ENCODE results near the gene MTMR3.
"Not testable (repeated sequence)": the region's sequence is repeated elsewhere in the genome, so short reads cannot be mapped to it uniquely, and the experiment has no call there.

MTMR3 gene

DNA sequence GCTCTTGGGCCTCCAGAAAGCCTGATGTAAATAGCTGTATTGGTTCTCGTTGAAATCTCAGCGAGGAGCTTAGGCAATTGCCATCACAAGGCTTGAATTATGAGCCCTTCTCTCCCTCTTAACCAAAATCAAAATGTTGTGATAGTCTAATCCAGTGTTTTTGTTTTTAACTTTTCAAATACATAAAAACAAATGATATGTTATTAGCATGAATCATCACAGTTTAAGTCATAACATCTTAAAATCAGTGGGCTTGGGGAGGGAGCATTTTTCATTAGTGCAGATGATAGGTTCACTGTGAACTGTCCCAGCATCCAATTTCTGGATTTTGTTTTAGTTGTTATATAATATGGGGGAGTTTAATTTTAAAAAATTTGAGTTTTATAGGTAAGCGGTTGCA is 148.4 kb downstream of the MTMR3 start:
- no peak for DNase-seq

DNA sequence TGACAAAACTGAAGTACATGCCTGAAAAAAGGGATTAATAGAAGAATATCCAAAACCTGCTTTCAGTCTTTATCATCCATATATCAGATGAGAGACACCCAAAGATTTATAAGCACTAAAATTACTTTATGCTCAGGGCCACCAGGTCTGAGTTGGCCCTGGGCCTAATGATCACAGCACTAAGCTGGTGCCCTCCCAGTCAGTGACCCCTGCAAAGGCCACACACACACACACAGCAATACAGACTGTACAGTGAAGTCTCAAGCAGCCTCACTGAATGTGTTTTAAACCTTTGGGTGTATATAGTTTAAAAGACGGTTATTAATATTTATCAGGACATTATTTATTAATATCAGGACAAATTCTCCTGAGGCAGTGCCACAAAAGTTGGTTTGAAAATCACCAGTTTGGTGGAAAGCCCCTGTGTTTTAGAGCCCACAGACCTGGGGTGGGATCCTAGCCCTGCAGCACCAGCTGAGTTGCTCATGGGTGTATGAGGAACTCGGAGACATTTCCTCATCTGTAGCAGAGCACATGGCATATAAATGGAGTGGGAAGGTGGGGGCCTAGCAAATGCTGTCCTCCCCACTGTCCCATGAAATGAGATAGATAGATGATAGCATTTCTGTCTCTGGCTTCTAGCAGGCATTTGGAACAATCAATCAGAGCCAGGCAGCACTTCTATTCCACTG is 148.9 kb downstream of the MTMR3 start:
- no peak for DNase-seq

DNA sequence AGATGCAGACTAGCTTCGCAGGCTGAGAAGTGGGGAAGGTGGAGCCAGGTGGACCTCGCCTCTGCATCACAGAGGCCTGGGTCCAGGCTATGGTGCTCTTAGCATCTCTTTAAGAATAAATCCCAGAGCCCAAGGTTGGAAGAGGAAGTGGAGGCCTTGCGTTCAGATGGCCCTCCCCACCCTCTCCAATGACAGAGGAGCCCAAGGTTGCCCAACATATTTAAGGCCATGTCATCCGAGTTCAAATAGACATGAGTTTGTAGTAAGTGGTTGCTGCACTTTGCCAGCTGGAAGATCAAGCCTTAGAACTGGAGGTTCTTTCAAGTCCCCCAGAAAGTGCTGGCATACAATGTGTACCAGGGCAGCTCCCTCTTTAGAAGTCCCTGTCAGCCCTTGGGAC is 150.2 kb downstream of the MTMR3 start:
- DNase-seq: no peak

DNA sequence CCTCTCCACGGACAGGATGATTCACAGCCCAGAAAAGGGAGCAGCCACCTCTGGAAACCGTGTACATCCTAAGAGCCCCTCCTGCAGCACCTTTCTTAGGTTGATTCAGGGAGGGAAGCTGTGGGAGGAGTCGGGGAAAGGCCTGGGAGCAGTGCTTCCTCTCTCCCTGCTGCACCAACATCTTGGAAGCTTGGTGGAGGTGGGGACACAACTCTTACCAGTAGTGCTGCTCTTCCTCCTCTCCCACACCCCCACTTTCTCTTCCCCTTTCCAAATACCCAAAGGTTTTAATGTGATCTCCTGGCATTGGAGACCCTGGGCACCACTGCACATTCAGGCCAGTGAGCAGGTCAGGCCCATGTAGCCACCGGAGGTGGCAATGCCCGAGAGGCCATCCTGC is 150.9 kb downstream of the MTMR3 start:
- DNase-seq: no peak

DNA sequence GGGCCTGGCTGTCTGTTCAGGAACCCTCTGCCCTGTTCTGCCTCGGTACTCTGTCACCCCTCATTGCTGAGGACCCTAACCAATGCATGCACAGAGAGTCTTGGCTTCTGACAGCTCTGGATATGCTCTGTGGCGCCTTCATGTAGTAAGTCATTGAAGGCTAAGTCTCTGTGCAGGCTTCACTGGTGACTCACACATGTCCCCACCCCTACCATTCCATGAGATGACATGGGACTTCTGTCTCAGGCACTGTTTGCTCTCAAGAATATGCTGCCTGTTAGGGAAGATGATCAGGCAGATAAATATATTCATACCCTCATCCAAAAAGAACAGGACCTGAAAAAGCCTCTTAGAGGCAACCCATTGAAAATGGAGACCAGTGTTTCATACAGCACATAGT is 153.7 kb downstream of the MTMR3 start:
- DNase-seq: no peak

DNA sequence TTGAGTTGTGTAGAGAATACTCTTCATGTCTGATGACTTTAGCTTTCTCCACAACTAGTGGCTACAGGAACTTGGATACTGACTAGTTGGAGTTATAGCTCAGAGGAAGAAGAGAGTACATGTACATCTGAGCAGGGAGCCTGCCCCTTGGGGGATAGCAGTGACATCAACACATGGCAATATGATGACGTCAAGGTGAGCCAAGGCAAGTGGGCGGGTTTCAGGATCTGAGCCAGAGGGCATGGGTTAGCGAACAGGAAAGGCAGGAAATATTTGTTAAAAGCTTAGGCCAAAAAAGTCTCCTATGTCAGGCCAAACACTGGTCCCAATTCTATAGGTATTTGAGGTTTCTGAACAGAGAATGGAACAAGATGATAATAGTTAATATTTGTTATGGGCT is 155.2 kb downstream of the MTMR3 start:
- no peak for DNase-seq

DNA sequence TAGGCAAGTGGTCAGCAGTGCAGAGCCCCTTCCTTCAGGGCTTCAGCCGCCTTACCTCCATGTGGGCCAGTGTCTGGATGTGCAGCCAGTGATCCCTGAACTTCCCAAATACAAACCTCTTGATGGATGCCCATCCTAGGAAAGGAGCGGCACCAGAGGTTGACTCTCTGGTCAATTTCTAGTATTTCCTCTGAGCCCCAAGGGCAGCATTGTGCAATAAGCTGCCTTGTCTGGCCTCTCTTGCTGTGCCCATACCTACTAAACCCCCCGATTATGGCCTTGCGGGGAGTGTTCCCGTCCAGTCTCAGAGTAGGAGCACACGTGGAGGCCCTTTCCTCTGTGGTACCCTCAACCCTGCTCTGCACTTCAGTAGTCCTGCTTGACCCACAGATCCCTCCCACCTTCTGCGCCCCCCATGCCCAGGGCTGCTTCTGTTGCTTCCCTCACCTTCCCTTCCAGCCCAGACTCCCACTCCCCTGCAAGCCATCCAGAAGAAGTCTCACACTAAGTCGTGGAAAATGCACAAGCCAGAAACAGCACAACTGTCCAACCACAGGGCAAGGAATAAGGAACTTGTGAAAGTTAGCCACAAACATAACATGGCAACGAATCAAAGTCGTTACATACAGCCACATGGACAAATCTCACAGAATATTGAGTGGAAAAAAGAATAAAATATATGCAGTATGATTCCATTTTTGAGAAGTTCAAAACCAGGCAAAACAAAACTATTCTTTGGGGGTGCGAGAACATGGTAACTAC is 157.7 kb downstream of the MTMR3 start:
- no peak for DNase-seq

DNA sequence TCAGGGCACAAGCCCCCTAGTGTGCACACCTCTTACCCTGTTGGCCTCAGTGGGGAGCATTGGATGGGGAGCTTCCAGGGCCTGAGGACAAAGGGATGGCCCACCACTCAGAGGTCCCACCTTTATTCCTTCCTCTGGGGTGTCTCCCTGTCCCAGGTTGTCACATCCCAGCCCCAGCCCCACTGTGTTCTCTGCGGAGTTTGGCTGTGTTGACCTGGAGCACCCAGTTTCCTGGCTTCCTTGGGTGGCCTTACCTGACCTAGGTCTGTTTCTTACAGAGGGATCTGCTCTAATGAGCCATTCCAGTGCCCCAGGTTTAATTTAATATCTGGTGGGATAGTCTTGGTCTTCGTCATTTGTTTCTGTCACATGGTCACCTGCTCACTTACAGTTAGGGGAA is 158.5 kb downstream of the MTMR3 start:
- no peak for DNase-seq

DNA sequence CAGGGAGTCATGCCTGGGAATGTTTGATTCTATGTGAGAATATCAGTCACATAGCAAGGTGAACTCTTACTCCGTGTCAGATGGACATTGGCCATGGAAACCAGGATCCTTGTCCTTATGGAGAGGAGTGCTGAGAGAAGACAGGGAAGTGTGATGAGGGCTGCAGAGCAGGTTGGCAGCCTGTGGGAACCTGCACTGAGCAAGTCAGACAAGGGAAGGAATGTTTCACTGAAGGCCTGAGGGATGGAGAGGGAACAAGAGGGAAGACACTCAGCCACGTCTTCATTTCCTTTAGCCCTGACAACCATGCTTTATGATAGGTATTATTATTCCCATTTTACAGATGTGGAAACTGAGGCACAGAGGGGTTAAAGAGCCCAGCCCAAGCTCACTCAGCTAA is 158.9 kb downstream of the MTMR3 start:
- no peak for DNase-seq

DNA sequence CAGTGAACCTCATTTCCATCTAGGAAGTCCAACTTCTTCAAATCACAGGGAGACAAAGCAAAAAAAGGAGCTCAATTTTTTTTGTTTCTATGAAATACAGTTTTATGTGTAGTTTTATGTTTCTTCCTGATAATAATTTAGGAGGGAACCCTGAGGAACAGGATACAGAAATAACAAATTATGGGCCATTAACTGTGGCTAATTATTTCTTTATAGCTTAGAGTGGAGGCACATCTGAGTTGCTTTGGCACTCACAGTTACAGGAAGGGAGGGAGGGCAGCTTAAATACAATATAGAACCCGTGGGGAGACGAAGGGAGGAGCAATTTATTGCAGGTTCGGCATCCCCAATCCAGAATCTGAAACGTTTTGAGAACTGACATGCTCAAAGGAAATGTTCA is 160.2 kb downstream of the MTMR3 start:
- no peak for DNase-seq

DNA sequence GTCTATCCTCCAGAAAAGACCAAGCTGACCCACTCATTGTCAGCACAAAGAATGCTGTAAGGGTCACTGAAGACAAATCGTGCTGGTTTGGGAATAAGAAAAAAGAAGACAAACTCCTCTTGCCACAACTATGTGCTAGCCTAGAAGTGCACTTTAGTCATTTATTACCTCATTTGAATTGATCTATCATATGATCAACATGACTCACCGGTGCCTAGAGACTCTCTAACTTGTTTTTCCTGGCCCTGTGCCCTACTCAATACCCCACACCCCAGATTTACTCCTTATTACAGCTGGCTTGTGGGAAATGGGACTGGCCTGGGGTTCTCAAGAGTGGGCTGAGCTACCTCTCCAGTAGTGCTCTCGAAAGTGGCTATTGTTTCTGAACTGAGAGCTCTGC is 161.4 kb downstream of the MTMR3 start:
- DNase-seq: no peak

DNA sequence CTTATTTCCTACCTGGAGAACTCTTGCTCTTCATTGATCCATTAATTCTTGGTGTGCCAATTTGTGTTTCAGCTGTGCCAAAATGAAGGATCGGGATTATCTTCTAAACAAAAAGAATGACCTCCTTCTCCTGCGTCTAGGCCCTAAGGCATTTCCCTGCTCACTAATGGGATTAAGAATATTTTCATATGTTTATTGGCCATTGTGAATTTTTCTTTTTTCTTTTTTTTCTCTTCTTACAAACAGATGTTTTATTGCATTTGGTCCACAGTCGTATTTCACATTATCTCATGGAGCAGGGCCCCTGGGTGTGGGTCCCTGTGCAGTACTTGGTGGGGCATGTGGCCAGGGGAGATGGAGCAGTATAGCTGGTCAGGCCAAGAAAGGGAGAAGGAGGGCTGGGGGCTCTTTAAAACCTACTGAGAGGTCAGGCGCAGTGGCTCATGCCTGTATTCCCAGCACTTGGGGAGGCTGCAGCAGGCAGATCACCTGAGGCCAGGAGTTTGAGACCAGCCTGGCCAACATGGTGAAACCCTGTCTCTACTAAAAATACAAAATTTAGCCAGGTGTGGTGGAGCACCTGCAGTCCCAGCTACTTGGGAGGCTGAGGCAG is 162.0 kb downstream of the MTMR3 start:
- no peak for DNase-seq

DNA sequence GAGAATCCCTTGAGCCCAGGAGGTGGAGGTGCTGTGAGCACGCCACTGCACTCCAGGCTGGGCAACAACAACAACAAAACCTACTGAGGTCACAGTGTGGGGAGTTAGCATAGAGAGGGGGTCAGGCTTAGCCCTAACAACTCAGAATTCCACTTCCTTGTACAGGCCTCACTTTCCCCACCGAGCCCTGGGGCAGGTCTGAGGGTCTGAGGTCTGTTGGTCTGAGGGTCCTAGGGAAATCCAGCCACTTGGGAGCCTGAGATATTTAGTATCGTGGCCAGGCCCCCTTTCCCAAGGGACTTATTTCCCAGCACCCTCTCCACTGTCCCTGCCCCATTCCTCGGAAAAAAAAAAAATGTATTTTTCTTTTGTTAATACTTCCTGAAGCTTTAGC is 162.5 kb downstream of the MTMR3 start:
- no peak for DNase-seq

DNA sequence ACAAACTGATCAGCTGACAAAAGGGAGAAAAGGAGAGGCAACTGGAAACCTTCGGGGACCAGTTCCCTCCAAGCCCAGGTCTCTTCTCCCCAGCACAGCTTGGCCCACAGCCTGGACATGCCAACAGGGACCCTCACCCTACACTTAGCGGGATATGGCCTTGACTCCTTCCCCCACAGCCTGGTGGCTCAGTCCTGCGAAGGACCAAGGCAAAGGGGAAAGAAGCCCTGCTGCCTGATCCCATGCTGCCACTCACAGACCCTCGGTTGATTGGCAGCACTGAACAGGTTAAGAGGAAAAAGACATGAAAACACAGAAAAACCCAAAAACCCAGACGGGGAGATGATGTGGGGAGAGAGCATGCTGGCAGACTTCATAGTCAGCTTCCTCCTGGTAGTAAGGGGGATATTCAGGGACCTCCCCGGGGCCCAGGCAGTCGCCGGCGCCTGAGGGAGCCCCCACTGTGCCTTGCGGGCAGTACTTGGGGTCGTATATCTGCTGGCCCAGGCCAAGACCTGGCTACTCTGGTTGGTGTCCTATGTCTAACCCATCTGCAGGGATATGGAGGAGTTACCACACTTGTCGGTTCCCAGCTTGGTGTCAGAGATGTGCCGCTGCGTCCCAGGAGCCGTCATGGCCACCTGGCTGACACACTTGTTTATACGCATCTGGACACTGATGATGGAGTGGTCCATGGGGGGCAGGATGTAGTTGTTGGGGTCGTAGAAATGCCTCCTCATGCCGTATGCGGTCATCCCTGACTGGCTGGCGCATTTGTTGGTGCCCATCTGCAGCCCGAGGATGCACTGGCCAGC is 163.1 kb downstream of the MTMR3 start:
- no peak for DNase-seq

DNA sequence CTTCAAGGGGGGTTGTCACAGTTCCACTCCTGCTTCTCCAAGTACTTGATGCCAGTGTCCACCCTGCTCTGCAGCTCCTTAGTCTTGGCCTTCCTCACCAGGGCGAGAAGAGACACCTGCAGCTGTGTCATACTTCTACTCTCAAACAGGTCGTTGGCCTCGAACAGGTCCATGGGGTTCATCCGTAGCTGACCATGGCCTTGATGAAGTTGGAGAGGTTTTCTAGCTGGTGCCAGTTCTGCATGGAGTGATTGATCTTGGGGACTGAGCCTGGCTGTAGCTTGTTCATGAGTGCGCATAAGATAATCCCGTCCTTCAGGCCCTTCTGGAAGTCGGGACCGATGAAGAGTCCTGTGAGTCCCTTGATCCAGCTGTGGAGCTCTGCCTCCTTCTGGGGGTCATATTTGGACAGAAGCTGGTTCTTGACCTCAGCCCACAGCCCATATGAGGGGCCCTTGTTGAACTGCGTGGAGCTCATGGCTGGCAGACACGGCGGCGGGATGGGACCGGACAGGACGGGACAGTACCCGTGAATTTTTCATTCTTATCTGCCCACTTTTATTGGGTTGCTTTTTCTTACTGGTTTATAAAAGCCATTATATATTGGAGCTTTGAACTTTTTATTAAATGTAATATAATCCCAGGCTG is 163.9 kb downstream of the MTMR3 start:
- no peak for DNase-seq

DNA sequence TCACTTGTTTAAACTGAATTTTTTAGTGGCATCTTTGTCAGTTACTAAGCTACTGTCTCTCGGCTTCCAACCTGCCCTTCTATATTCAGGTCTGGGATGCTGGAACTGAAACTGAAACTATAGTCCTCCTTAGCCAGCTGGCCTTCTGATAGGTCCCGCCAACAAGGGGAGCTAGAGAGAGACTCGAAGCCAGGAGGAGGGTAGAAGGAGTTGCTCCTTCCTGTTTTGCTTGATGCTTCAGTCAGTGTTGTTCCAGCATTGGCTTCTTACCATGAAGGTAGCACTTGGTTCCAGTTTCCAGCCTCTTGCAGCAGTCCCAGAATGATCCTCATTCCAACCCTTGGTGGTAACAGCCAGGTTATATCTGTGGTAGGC is 164.4 kb downstream of the MTMR3 start:
- DNase-seq: no peak

DNA sequence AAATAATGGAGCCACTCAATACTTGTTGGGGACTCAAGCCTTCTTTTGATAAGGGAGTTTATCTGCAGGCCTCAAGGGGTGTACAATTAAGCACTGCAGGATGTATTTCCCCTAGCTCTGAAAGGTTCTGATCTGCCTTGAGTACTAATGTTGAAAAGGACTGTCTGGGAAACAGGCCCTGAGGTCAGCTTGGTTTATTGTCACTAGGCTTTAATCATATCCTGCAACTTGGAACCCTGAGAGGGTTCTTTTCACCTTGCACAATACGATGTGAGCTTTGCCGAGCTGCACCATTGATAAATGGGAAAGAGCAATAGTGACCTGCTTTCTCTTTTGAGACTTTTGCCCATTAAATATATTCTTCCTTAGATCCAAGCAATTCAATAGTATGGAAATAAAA is 165.7 kb downstream of the MTMR3 start:
- no peak for DNase-seq

DNA sequence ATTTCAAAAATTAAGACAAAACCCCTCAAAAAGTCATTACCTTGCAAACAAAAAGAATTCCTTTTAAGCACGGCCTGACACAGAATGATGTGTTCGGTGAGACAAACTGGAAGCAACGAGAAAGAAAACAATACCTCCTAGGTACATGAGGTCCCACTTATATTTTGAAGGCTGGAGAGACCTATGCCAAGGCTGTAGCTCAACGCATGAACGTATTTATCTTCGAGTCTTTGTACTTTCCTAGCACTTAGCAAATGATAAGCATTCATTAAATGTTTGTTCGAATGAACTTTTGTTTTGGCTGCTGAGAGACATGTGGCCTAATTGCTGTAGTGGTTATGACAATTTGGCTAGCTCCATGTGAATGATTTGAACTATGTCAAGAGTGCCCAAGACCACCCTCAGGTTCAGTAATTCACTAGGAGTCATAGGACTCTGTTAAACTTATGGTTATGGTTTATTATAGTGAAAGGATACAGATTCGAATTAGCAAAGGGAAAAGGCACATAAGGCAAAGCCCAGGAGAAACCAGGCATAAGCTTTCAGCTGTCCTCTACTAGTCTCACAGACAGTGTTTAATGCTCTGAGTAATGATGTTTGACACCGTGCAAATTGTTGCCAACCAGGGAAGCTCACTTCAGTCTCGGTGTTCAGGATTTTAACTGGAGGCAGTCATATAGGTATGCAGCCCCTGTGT is 171.2 kb downstream of the MTMR3 start:
- DNase-seq: no peak

DNA sequence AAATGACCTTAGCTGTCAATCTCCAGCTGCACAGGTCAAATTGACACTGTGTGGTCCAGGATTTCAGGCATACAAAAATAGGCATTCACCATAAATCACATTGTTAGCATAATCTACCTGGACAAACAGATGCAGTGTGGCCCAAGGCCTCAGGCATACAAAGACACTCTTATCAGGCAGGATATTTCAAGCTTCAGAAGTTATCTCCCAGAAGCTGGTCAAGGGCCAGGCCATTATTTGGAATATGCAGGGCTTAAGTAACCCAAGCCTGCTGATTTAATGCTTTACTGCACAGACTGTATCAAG is 171.7 kb downstream of the MTMR3 start:
- DNase-seq: no peak

DNA sequence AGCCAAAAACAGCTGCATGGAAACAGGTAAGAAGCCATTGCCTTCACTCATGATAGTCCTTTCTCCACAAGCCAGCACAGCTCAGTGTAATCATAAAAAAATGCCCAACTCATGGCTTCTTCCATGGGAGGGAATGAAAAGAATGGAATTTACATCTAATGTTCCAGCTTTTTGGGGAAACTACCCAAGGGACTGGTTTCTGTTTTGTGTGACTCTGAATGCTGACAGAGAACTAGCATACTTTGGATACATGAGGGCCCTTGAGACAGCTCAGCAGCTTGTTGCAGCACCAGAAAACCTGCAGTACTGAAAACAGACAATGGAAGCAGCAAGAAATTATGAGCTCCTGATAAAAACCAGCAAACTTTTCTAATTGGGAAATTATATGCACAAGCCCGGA is 173.0 kb downstream of the MTMR3 start:
- DNase-seq: no peak

DNA sequence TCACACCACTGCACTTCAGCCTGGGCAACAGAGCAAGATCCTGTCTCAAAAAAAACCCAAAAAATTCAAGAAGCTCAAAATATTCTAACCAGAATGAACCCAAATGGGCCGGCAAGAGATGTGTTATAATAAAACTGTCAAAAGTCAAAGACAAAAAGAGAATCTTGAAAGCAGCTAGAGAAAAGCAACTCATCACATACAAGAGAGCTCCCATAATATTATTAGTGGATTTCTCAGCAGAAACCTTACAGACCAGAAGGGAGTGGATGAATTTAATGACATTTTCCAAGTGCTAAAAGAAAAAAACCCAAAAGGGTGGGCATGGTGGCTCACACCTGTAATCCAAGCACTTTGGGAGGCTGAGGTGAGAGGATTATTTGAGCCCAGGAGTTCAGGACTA is 174.4 kb downstream of the MTMR3 start:
- DNase-seq: no peak

DNA sequence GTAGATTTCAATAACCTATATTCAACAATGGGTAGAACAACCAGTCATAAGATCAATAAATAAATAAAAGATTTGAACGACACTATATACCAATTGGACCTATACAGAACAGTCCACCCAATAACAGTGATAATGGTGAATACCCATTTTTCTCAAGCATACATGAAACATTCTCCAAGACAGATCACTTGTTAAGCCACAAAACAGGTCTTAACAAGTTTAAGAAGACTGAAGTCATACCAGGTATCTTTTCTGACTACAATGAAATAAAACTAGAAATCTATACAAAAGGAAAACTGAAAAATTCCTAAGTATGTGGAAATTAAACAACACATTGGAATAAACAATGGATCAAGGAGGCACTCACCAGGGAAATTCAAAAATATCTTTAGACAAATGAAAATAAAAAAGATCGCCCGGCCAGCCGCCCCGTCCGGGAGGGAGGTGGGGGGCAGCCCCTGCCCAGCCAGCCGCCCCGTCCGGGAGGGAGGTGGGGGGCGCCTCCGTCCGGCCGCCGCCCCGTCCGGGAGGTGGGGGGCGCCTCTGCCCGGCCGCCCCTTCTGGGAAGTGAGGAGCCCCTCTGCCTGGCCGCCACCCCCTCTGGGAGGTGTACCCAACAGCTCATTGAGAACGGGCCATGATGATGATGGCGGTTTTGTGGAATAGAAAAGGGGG is 176.5 kb downstream of the MTMR3 start:
- not testable (repeated sequence) for DNase-seq

Measured in NK-92 treated with Interleukin-12 subunit alpha and Interleukin-12 subunit beta, amount 100 ng/mL, for 24 hours (cell line).